UCSD-AML1 (cell line): ENCODE measurements around the gene EXOC1L.
A peak's percentile ranks its signal among the peaks of the same experiment; 100 is the strongest.
"Not testable (repeated sequence)": the region's sequence is repeated elsewhere in the genome, so short reads cannot be mapped to it uniquely, and the experiment has no call there.

Experiments used
- DNase-seq: peaks from one replicate; lab custom pipeline; 2025; ENCODE audit not compliant: unreplicated experiment; lab: John Stamatoyannopoulos, UW

The EXOC1L gene

DNA sequence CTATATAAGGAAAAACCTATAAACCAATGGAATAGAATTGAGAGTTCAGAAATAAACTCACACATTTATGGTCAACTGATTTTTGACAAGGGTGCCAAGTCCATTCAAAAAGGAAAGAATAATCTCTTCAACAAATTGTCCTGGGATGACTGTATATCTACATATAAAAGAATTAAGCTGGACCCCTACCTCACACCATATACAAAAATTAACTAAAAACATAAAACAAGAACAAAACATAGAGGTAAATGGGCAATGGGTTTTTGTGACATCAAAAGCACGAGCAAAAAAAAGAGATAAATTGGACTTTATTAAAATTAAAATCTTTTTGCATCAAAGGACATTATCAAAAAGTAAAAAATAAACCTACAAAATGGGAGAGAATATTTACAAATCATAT is 18.3 kb downstream of the EXOC1L start:
- no peak for DNase-seq

DNA sequence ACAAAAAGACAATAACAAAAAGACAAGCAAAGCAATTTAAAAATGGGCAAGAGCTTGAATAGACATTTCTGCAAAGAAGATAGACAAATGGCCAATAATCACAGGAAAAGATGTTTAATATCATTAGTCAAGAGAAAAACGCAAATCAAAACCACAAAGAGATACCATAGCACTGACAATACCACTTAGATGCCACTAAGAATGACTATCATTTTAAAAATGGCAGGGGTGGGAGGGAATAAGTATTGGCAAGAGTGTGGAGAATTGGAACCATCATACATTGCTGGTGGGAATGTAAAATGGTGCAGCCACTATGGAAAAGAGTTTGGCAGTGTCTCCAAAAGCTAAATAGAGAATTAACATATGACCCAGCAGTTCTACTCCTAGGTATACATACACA is 18.8 kb downstream of the EXOC1L start:
- no peak for DNase-seq

DNA sequence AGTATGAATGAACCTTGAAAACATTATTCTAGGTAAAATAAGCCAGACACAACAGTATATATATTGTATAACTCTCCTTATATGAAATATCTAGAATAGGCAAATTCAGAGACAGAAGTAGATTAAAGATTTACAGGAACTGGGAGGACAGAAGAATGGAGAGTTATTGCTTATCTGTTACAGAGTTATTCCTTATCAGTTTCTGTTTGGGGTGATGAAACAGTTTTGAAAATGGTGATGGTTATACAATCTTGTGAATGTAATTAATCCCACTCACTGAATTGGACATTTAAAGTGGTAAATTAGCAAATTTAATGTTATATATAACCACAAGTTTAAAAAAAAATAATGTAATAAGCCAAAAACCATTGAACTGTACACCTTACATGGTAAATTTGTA is 19.4 kb downstream of the EXOC1L start:
- DNase-seq: no peak

DNA sequence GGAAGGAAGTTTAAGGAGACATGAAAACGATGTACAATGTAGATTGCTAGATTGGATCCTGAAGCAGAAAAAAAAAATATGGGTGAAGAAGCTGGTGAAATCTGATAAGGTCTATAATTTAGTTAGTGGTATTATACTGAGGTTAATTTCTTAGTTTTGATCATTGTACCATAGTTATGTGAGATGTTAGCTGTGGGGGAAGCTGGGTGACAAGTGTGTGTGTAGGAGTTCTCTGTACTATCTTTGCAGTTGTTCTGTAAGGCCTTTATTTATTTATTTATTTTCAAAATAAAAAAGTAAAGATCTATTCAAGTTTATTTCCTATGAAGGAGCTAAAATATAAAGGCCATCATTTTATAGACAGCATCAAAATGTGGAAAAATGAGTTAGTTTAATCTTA is 21.4 kb downstream of the EXOC1L start:
- no peak for DNase-seq

DNA sequence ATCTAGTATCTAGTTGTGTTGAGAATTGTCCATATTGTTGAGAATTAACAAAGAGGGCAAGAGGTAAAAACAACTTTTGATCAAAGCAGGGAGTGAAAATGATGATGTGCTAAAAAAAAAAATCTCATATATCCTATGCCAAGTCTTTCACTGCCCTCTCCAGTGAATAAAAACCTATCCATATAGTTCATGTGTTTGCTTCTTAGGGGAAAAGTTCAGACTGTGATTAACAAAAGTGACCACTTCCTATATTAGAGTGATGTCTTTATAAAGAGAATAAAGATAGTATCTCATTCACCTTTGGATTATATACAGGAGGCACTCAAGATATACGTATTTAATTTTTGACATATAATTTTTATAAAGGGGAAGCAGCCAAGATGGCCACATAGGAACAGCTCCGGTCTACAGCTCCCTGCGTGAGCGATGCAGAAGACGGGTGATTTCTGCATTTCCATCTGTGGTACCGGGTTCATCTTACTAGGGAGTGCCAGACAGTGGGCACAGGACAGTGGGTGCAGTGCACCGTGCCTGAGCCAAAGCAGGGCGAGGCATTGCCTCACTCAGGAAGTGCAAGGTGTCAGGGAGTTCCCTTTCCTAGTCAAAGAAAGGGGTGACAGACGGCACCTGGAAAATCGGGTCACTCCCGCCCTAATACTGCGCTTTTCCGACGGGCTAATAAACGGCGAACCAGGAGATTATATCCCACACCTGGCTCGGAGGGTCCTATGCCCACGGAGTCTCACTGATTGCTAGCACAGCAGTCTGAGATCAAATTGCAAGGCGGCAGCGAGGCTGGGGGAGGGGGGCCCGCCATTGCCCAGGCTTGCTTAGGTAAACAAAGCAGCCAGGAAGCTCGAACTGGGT is 22.0 kb downstream of the EXOC1L start:
- not testable (repeated sequence) for DNase-seq

DNA sequence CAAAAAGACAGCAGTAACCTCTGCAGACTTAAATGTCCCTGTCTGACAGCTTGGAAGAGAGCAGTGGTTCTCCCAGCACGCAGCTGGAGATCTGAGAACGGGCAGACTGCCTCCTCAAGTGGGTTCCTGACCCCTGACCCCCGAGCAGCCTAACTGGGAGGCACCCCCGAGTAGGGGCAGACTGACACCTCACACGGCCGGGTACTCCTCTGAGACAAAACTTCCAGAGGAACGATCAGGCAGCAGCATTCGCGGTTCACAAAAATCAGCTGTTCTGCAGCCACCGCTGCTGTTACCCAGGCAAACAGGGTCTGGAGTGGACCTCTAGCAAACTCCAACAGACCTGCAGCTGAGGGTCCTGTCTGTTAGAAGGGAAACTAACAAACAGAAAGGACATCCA is 22.7 kb downstream of the EXOC1L start:
- DNase-seq: not testable (repeated sequence)

DNA sequence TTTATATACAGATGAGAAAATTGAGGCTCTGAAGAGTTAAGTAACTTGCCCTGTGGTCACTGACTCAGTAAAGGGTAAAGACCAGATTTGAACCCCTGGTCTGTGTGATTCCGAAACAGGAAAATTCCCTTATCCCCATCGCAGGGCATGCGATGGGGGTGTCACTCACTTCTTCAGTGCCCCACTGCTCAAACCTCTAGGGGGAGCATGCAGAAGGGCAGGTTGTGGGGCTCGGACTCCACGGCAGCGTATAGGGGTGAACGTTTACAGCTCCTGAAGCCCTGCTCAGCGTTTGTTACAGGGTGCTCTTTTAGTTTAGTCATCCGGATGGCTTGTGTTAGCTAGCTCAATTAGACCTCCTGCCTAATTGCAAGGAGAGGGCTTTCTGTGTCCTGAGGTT is 30.1 kb downstream of the EXOC1L start:
- no peak for DNase-seq

DNA sequence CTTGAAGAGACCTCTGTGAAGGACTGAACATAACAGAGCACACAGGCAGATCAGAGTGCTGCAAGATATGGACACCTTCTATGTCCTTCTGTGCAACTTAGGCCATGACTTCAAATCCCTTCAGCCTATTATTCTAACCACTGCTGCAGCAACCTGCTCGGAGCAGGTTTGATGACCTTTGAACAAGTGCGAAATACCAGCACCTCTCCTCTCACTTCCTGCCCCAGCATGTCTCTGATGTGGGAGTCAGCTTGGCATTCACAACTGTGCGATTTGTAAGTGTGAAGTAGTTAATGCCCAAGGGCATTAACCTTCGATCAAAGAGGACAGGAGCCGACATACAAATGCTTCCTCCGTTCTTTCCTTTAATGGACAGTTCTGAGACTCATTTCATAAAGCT is 32.3 kb downstream of the EXOC1L start:
- DNase-seq: no peak

DNA sequence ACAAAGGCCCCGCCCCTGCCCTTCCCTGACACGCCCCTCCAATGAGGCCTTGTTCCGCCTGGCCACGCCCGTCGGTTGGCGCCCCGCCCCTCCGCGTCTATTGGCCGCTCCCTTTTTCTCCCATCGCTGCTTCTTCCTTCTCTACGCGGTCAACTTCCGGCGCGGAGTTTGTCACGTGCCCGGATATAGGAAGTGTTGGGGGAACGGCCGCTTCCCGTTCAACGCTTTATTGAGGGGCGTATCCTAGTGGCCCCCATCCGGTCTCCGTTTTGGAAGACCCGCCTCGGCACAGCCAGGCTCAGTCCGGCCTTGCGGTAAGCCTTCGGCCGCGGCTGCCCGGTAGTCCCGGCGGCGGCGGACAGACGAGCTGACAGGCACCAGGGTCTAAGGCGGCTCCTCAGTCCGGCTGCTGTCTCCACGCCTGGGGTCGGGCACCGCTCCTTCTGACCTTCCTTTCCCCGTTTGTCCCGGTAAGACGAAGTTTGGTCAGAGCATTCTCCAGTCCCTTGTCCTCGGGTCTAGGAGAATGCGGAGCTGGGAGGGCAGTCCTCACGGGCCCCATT is 34.0 kb downstream of the EXOC1L start, which contains the start of gene EXOC1:
EXOC1 (plus strand) TSS at position 165 of the 563 bp plus-strand sequence. CDS start 4,676 bp downstream, outside the sequence.
- peak; percentile 97 for DNase-seq

DNA sequence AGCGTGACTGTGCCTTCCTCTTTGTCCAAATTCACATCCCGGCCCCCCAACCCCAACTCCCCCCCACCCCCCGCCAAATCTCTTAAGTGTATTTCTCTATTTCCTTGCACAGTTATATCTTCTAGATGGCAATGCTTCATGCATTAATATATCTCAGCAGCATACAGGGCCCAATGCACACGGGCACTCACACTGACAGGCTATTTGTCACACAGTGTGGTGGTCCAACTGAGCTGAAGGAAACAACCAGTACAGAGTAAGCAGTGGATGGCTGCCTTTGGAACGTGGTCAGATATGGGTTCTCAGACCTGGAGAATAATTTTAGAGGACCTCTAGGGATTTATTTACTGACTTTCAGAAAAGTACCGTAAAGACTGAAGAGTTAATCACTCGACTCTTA is 34.5 kb downstream of the EXOC1L start:
- no peak for DNase-seq

DNA sequence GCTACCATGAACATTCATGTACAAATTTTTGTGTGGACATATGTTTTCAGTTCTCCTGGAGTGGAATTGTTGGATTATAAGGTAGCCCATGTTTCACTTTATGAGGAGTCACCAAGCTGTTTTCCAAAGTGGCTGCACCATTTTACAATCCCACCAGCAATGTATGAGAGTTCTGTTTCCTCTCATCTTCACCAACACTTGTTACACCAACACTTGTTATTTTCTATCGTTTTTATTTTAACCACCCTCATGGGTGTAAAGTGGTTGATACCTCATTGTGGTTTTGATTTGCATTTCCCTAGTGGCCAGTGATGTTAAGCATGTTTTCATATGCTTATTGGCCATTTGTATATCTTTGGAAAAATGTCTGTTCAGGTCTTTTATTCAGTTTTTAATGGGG is 38.0 kb downstream of the EXOC1L start:
- no peak for DNase-seq

DNA sequence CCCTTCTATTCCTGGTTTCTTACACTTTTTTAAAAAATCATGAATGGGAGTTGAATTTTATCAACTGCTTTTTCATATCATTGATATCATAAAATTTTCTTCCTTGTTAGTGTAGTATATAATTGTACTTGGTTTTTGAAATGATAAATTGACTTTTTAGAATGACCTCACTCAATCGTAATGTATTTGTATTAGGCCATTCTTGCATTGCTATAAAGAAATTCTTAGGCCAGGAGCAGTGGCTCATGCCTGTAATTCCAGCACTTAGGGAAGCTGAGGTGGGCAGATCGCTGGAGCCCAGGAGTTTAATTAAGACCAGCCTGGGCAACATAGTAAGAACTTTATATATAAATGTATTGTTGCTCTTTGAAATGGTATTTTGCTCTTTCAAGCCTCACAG is 40.1 kb downstream of the EXOC1L start:
- DNase-seq: no peak

DNA sequence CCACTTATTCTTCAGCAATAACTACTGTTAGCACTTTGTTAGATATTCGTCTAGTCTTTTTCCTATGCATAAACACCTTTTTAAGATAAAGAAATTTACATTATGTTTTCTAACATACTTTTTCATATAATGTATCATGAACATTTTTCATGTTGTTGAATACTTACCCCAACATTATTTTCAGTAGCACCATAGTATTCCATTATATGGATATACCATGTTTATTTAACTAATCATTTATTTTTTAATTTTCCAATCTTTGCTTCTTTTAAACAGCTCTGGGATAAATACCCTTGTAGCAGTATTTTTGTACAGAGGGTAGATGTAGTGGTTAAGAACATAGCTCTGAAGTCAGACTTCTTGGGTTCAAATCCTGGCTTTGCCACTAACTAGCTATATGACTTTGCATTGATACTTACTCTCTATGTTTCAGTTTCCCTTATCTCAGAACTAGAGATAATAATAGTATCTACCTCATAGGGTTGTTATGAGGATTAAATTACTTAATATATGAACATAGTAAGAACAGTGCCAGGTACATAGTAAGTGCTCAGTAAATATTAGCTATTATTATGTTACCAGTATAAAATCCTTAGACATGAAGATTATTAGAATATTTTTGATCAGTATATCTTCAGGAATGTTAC is 45.1 kb downstream of the EXOC1L start:
- no peak for DNase-seq

DNA sequence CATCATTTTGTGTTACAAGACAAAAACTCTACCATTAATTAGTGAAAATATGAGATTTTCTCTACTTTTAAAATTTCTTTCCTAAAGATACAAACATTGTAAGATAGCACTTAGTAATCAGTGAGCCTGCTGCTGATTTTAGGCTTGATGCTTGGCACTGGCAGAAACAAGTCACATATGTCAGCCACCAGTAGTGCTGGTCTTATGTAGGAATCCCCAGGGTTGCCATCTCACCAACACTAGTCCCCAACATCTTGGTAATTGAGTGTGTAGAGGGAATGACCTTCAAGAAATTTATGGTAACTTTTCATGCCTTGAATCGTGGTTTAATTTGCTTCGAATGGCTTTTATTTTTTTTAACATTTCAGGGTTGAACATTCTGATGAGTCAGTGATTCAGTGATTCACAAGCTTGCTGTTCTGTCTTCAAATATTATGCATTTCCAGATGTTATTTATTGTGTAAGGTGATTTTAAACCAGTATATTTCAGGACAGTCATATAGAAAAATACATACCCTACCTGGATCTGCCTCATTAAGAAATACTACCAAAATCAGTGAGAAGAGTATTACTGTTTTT is 45.7 kb downstream of the EXOC1L start:
- DNase-seq: no peak

DNA sequence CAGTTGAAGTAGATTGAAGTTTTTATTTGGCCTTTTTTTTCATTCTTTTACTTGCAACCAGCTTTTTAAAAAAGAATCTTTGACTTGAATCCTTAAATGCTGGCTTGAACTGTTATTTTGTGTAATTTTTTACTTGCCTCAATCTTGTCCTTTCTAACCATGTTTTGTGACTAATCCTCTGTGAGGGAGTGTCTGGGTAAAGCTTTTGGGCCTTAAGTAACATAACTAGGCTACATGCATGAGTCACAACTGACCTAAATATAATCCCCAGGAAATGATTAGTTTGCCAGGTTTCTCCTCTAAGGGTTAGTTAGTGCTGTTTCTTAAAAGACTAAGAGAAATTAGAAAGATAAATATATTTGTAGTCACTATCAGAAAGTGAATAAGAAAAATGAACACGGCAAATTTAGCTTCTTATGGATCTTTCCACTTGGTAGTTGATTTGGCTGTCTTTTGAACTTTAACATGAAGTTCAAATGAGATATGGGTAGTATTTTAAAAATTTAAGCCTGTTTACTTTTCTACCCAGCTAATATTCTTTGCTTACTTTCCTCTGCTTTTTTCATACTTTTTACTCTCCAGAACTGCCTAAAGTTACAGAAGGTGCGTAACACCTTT is 46.8 kb downstream of the EXOC1L start:
- no peak for DNase-seq

DNA sequence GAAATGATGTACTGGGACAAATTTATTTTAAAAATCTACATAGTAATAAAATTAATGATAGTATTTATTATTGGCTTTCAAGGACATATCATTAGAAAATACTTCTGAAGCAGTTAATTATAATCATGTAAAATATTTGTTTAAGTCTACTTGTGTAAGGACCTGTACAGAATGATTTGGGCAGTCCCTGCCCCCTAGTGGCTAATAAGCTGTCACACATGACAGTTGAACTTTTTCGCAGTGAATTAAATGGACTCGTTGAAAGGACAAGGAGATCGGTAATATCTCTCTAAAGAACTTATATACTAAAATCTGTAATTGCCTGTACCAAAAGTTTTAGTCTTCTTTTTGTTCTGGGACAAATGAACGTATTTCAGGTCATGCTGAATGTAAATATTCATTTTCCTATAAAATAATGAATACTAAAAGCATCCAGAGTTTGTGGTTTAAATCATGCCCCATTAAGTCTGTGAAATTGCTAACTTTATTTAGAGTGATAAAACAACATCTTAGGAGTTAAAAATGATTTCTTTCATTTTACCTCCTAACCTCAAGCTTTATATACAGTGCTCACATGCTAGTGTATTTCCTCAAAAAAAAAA is 47.5 kb downstream of the EXOC1L start:
- no peak for DNase-seq

DNA sequence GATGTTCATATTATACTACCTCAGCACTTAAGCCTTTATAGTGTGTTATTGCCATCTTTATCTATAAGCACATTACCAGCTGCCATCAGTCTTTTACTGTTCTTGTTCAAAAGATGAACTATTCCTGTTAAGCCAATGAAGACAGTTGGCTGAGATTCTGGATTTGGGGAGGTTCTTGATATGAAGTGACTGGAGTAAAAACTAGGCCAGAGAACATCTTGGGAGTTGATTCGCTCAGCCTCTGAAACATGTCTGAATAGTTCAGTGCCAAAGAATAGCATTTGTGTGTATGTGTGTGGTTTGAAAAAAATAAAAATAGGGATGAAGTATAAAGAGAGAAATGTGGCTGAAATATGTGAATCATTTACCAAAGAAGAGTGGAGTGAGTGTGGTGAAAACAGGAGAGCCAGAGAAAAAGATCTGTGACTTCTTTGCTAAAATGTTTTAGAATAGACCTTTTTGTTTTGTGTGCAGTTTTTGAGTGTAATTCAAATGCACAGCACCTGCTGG is 49.0 kb downstream of the EXOC1L start:
- no peak for DNase-seq

DNA sequence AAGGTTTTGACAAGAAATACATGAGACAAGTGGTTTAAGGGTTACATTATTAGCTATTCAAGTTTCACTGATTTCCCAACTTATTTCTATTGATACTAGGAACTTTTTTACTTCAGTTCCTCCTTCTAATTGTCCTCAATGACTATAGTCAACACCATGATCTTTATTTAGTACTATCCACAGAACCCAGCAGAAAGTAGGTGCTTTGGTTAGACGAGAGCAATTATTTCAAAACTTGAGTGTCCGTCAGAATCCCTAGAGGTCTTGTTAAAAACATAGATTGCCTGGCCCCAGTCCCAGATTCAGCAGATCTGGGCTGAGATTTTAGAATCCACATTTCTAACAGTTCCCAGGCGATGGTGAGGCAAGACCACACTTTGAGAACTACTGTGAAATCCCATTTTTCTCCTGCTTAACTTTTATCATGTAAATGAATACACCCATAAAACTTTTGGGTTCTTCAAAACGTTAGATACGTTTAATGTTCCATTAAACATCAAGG is 51.8 kb downstream of the EXOC1L start:
- DNase-seq: no peak

DNA sequence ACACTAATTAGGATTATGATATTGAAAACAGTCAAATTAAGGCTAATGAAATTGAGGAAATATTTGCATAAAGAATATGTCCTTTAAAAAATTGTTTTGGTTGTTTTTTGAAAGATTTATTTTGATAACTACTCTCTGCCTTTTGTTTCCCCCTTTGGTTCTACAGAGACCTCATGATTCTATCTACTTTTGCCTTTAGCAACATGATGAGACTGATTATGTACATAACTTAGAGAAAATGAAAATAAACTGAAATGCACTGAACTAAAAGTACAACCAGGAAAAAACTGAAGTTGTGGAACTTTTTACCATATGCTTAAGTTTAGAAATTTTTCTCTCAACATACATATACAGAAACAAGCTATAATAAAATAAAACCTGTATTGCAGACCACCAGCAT is 55.2 kb downstream of the EXOC1L start:
- DNase-seq: no peak

DNA sequence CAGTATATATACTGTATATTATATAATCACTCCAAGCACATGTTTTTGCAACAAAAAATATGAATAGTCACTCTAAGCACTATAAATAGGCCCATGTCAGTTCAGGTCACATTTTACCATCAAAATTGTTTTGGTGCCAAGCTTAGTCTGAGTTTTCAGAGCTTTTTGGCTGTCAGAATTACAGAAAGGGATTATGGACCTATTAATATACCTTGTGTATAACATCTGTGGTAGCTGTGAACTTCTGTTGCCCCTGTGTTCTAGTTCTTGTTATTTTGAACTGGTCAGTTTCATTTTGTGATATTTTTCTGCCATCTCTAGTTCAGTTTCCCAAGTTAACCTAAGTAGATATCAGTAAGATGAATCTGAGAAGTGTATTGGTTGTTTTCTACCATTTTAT is 56.8 kb downstream of the EXOC1L start:
- DNase-seq: no peak

DNA sequence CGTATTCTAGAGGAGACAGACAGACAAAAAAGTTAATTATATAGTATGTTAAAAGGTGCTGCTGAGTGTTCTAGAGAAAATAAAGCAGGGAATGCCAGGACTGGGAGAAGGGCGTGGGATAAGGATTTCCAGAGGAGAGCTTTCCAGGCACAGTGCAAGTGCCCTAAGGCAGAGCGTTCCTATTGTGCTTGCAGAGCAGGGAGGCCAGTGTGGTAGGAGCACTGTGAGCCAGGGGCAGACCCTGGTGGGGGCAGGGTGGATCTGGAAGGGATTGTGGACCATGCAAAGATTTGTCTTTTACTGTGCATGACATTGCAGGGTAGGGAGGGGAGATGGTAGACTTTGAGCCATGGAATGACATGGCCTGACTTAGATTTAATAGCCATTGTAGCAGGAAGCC is 59.6 kb downstream of the EXOC1L start:
- no peak for DNase-seq
